ENCODE measurements around the gene LGALS3.
A peak's percentile ranks its signal among the peaks of the same experiment; 100 is the strongest.

Gene LGALS3

GRCh38 chr14:55115460-55115859, 13.6 kb upstream of the LGALS3 start:
- DNase-seq: no peak

GRCh38 chr14:55115861-55116245, 13.2 kb upstream of the LGALS3 start:
- no peak for DNase-seq

- DNase-seq: no peak
Observed at GRCh38 chr14:55116246-55117030, 12.6 kb upstream of the LGALS3 start.

GRCh38 chr14:55117803-55118441, 11.1 kb upstream of the LGALS3 start:
- DNase-seq: no peak

- no peak for DNase-seq
Observed at GRCh38 chr14:55118761-55119160, 10.3 kb upstream of the LGALS3 start.

GRCh38 chr14:55120571-55121495, 8.2 kb upstream of the LGALS3 start:
- DNase-seq: no peak

- DNase-seq: no peak
Observed at GRCh38 chr14:55121628-55122439, 7.2 kb upstream of the LGALS3 start.

GRCh38 chr14:55122440-55122986, 6.5 kb upstream of the LGALS3 start:
- no peak for DNase-seq

- no peak for DNase-seq
Observed at GRCh38 chr14:55123101-55123500, 6.0 kb upstream of the LGALS3 start.

GRCh38 chr14:55123852-55124639, 5.0 kb upstream of the LGALS3 start:
- DNase-seq: no peak

- DNase-seq: no peak
Observed at GRCh38 chr14:55124774-55125386, 4.2 kb upstream of the LGALS3 start.

GRCh38 chr14:55125403-55125802, 3.6 kb upstream of the LGALS3 start:
- DNase-seq: no peak

- no peak for DNase-seq
Observed at GRCh38 chr14:55126034-55126433, 3.0 kb upstream of the LGALS3 start.

- DNase-seq: no peak
Observed at GRCh38 chr14:55126932-55127459, 2.1 kb upstream of the LGALS3 start.

- DNase-seq: no peak
Observed at GRCh38 chr14:55127460-55127951, 1.5 kb upstream of the LGALS3 start.

GRCh38 chr14:55128386-55129085, 516 bp upstream of the LGALS3 start:
- no peak for DNase-seq

GRCh38 chr14:55129428-55130195, 560 bp downstream of the LGALS3 start:
- peak; percentile 28 for DNase-seq

- no peak for DNase-seq
Observed at GRCh38 chr14:55130196-55130550, 1.1 kb downstream of the LGALS3 start.

Measured in activated T-cell treated with anti-CD3 and anti-CD28 coated beads for 4 hours (primary cell).